T-helper 2 cell (primary cell): Measurements from ENCODE around the gene FREY1.

ENCODE experiments used
- DNase-seq, 5 experiments: peaks; one replicate each; pipeline versions ENCODE4 v3.0.0 to v3.0.0-alpha.2; 2012 to 2022
- total RNA-seq, 2 donors: gene quantifications; one replicate each; lab custom pipeline; 2026; lab: John Stamatoyannopoulos, UW

Gene FREY1, protein sequence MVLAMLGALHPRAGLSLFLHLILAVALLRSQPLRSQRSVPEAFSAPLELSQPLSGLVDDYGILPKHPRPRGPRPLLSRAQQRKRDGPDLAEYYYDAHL
- total RNA-seq = 0.94 to 1.5 reads per million in 2 donors

DNA sequence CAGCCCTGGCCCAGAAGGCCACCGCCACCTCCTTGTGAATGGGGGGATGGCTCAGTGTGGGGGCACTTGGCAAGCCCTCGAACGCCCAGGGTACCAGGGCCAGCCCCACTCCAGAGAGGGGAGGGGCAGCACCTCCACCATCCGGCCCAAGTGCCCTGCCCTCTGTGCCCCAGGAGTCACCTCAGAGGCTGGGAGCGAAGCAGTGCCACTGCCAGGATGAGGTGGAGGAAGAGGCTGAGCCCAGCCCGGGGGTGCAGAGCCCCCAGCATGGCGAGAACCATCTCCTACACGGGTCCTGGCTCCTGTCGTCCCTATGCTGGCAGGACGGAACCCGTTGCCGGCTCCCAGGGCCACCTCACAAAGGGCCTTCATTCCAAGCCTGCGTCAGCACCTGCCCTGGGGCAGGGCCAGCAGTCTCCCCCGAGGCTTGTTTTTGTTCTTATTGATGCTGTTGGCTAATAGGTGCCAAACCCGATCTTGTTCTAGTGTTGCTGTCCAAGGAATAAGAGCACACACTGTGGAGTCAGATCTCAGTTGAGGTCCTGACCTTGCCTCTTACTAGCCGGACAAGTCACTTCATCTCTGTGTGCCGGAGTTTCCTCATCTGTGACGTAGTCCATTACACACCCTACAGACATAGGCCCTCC, at the start of gene FREY1:
Gene FREY1 (minus strand): TSS at position 307 of the 647 bp plus-strand sequence. CDS start 26 bp downstream, at position 281.
- no peak for DNase-seq

DNA sequence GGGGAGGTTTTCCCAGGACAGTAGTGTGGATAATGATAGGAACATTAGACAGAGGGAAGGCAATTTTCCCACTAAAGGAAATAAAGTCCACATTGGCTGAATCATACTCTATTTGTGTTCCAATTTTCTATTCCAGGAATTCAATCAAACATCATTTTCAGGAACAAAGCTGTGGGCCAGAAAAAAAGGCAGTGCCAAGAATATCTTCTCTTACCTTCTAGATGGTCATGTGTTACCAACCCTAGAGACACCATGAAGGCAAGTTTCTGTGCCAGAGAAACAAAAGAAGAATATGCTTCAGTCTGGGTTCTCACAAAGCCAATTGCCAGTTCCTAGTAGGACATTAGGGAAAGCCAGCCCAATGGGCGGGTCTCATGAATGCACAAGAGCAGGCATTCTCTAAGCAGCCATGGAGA, 42.9 kb upstream of the FREY1 start:
- no peak for DNase-seq

DNA sequence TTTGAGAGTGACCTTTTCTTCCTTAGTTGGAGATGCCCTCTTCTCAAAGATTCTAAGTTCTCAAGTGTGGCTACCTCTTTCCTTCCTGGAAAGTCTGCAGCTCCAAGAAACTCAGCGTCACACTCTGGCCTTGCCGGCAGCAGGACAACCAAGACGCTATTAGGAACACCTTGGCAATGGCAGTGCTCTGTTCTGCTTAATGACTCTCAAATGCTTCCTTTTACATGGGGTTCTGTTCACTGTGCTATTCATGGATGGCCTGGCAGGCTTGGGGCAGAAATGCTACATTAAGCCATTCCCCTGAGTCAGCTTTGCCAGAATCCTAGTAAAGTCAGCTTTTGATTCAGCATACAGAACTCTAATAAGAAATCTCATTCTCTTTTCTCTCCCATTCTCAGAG, 41.3 kb upstream of the FREY1 start:
- no peak for DNase-seq

DNA sequence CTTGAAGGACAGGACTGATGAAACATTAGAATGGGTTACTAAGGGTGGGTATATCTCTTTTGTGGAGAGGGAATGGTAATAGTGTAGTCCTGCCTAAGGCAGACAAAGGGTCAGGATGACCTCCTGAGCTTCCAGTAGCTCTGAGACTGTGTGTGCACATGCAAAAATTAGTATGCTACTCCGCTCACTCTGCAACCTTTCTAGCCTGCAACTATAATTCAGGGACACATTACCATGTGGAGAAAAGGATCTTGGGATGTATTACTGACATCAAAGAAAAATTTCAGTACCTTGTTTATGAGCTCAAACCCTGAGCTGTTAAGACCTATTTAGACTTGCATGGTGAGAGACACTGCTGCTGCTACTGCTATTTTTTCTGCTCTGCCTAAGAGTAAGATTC, 40.8 kb upstream of the FREY1 start:
- no peak for DNase-seq

DNA sequence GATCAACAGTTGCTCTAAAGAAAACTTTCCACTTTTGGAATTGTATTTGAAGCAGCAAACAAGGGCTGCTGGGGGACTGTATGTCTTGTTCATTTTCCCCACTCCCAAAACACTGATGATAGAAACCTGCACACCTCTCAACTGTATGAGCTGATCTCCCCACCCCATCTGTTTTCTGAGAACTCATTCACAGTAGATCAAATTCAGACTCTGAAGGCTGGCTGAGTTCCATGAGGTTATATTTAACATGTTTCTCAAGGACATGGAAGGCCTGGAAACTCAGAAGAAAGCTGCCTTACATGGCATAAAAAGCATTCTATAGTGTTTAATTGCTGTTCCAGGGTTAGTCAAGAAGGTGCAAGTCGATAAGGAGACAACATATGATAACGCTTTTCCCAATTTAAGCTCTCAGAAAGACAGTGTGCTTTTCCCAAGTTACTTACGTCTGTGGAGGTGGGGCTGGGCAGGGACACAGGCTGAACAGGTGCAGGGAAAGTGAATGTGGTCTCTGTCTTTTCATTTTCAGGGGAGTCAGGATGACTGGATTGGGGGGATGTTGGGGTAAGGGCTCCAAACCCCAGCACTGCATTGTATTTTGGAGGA, 38.4 kb upstream of the FREY1 start:
- no peak for DNase-seq

DNA sequence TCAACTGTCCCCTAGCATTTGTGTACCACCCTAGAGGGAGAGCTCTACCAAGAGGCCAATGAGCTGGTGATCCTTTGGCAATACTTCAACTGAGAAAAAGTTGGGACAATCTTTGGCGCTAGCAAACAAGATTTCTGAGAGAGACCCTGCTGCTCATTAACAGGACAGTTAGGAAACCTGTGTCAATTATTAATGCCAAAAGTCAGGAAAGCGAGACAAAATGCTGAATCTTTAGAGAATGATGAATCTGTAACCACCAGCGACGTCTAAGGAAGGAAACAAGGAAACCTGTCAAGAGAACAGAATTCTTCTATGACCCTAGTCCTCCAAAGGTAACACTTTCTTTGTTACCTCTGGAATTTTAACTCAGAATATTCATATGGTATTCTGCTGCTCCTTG, 35.3 kb upstream of the FREY1 start:
- no peak for DNase-seq

DNA sequence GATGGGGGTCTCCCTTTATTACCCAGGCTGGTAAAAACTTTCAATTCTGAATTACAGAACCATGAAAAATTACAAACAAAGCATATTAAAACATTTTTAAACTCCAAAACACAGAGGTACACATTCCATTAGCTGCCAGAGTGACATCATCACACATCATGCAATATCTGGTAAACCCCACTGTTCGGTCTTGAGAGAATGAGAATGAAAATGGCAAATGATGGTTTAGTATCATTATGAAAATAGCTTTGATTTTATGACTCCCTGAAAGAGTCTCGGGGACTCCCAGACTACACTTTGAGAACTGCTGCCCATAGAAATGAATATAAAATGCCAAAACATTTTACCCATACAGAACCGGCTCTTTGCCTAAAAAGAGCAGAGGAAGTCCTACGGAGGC, 34.2 kb upstream of the FREY1 start:
- DNase-seq = no peak

DNA sequence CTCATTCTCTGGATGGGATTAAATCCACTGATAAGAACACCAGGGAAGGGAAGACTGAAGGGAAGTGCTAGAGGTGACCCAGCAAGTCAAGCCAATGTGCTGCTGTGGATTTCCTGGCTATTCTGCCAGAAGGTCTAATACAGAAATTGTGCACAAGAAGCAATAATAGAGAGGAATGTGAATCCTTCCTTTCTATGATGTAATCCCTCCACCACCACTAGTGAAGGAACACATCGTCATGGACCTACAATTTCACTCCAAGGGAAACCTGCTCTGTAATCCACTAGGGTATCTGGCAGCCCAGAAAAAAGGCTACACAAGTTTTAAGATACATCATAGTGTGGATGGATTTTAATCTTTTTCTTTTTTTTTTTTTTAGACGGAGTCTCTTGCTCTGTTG, 32.8 kb upstream of the FREY1 start:
- DNase-seq = no peak

DNA sequence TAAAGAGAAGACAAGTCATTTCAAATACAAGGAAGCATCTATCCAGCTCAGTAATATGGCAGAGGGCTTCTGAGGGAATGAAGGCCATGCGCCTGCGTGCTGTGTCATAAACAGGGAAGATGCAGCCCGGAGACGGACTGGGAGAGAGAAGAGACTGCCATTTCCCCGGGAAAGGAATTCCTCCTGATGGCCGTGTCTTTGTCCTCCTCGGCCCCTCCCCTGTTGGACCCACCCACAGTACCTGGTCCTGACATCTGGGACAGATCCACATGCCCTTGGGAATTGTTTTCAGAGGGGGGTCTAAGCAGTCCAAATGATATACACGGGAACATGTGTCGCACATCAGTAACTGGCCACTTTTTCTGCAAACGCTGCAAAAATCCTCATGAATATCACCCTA, 30.8 kb upstream of the FREY1 start:
- no peak for DNase-seq

DNA sequence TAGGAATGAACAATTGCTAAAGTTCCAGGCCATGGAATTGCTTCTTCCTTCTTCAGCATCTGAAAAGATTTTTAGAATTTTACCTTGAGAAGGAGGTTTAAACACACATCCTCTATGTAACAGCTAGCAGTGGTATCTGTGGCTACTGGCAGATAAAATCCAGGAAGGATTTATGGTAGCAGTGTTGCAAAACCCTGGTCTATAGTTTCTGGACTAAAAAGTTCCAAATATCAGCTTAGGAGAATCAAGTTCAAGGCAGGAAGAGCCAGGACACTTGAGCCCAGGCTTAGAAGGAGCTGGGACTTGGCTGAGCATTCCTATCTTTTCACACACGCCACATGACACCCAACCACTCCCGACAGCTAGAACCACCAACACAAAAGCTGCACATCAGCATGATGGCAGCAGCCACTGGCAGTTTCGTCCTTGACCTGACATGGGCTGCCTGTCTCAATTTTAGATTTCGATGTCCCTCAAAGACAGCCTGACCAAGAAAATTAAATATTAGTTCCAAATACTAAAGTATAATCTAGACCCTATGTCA, 29.5 kb upstream of the FREY1 start:
- no peak for DNase-seq

DNA sequence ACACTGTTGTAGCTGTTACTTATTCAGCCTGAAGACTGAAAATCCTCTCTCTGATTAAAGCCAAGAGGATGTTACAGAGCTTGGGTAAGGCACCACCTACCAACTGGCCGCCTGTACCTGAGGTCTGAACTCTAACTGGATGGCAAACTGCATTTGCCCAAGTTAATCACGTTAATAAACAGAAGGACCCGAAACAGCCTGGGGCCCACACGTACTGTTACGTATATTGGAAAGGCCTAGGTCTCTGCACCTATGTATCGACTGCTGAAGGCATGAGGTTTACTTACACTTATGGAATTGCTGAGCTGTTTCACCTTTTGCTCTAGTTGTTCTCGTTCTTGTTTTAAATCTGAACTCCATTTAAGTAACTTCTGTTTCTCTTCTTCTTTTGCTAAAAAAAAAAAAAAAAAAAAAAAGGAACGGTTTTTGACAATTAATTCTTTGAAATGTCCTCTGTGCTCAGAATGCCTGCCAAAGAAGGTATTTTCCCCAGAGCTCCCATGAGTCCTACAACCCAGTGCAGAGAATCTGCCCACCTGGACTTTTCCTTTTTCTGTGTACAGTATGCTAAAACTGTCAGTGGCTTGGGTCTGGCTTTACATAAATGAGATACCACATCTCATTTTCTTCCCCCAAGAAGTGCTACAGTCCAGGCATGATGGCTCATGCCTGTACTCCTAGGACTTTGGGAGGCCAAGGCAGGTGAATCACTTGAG, 28.4 kb upstream of the FREY1 start:
- DNase-seq = no peak

DNA sequence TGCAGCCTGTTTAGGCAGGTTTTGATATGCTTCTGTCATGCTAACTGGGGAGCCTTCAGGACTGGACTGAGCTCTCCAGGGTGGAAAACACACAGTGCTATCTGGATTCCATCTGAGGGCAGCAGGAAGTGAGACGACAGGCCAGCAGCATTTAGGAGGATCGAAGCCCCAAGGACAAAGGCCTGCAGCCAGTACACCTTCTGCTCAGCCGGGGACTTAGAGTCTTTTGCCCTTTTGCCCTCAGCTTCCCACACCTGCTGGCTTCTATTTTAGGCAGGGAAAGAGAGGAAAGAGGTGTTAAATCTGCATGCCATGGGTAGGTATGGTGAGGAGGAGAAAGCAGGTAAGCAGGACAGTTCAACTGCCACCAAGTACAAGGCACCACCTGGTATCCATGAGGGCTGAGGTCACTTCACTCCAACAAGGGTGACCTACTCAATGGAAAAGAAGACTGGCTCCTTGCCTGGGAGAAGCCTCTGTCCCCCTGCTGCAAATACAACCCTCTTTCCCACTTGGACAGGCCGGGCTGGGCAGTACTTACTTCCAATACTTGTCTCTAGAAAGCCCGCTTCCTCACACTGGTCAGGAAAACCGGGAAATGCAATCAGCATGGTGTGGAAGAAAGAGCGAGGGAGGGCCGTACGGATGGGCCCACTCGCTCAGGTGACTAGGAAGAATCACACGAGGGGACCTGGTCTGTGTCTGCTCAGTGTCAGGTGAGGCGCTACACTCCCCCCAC, 27.7 kb upstream of the FREY1 start:
- no peak for DNase-seq

DNA sequence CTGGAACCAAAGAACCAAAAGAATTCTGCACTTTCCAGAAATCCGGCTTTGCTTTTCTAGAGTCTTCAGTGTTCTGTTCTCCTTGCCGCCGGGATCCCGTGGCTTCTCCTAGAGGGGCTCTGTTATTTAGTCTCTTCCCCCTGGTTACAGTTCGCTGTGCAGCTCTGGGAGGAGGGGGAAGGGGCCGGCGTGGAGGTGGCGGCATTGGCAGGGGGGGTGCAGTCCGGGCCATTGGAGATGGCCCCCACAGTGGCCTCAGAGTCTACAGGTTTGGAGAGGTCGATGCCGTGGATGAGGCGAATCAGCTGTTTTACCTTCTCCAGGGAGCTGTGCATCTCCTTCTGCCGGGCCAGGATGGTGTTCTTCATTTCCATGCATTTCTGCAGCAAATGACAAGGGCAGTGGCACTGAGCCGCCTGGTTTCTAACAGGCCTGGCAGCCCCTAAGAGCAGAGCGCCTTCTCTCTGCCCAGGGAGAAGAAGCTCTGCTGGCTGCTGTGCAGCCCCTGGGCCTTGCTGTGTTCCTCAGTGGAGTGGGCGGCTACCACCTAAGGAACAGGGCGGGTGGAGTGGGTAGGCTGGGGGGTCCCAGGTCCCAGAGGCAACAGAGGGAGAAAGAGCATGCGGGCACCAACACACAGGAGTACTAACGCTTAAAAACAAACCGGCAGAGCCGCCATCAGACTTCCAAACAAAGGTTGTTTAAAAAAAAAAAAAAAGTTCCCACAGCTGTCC, 26.9 kb upstream of the FREY1 start:
- DNase-seq = no peak

DNA sequence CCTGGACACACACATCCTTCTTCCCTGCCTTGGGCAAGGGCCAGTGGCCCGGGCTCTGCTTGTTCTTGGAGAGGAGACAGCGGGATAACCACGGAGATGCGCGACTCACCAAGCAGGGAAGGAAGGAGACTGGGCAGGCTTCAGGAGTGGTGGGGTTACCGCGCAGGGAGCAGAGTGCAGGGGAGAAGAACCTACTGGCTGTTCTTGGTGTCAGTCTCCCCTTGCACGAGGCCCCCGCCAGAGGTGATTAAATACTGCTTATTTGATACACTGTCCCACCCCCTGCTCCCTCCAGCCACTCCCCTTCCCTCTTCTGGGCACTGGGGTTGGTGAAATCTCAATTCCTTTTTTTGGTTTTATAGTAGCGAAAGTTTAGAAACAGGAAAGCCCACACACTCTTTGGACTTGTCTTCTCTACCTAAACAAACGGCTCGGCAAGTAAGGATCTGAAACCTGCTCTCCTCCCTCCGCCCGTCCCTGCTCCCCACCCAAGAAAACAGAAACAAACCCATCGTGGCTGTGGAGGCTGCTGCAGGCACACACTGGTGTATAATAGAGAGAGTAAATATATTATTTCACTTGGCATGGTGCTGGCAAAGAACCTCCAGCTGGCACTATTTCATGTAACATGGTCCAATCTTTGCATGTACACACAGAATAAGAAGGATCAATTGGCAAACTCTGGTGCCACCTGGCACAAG, 26.2 kb upstream of the FREY1 start:
- no peak for DNase-seq

DNA sequence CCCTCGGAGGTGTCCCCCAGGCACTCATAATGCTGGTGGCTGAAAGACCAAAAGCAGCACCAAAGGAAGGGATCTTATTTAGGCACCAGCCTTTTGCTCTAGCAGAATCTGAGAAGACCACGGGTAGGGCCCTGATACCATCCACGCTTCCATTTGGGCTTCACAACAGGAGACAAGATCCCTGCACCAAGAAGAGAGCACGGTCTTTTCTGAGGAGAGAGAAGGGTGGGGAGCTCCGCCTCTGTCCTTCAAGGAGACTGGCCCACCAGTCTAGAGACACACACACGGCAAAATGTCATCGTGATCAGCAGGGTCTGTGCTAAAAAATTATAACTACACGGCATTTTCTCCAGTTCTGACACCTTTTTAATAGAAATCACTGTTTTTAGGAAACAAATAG, 25.1 kb upstream of the FREY1 start:
- DNase-seq = no peak

DNA sequence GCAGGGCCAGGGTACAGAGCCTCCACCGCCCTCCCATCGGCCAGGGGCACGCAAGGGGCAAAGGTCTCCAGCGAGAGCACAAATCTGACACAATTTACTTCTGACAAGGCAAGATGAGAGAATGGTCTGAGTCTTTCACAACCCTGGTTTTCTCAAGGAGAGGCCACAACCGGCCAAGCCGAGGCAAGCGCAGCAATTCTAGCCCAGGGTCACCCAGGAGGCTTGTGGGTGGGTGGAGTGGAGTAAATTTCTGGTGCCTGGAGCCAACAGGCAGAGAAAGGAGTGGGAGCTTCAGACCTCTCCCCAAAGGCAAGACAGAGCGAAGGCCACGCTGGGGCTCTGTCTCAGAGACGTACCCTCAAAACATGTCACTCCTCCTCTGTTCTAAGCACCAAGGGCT, 24.7 kb upstream of the FREY1 start:
- no peak for DNase-seq

DNA sequence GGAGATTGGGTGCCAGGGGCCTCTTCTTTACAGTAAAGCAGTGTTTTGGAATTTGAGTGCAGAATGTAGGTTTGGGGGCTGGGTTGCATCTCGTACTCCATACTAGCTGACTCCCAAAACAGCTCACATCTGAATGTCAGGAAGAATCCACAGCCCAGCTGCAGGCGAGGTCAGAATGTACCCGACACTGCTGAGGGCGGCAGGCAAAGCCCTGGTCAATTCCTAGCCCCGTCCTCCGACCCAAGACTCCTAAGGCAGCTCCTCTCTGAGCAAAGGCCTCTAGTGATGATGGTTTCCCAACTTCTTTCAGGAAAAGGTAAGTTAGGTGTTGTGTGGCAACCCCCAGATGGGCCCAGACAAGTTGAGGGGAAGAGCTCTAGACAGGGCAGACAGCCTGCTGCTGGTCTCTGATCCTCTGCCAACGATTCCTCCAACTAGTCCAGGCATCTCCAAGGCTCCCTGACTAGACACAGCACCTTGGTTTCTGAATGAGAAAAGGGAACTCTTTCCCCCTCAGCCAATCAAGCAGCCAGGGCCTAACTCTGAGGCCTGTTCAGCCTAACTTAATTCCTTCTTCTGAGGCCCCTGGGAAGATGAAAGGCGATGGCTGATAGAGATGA, 24.0 kb upstream of the FREY1 start:
- no peak for DNase-seq

DNA sequence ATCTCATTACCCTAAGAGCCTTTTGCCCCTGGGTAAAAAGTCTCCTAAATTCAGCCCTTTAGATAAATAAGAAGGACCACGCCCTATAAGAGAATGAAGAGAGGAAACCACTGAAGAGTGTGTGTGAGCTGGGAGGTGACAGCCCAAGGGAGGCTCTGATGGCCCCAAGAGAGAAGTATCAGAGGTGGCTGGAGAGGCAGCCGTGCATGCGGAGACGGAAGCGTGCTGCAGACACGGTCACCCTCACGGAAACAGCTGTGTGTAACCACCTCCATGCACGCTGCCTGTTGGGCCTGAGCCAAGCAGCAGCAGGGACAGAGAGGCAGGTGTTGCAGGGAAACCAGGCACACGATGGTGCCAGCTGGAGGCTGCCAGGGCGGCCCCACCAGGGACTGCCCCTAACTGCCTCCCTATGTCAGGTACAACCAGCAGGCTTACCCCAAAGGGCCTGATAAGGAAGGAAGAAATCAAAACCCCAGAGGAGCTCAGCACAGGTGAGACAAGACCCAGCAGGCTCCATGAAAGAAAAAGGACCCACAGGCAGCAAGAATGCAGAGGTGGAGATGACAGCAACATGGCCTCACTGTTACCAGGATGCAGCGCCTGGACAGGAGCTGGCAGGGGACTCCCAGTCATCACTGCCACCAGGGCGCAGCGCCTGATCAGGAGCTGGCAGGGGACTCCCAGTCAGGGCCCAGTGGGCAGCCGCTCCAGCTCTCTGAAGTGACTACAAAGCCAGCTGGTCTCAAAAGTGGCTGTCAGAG, 23.1 kb upstream of the FREY1 start:
- peak in 2 of 5 experiments; percentile 52 to 85 for DNase-seq

DNA sequence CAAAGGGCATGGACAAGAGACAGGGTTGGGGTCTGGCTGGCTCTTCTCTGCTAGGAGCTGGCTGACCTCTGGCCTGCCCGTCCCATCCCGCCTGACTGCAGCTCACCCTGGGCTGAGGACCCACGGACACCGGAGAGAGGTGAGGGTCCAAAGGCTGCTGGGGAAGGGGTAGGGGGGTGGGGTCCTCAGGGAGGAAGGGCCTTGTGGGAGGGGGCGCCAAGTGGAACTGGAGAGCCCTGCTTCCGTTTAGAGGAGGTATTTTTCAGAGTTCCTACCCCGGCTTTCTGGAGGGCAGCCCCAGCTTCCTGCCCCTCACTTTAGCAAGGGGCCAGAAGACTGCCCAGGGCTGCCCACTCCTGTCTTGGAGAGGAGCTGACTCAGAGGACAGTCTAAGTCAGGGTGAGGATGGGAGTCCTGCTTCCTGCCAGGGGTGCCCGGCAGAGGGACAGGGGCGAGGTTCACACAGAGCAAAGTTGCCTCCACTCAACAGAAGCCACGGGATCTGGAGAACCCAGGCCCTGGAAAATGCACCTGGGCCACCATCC, 22.5 kb upstream of the FREY1 start:
- no peak for DNase-seq
